HG03064 (cell line): Measurements from ENCODE around the gene GNS.
"Not testable (repeated sequence)": the region's sequence is repeated elsewhere in the genome, so short reads cannot be mapped to it uniquely, and the experiment has no call there.

ENCODE experiments used
- ATAC-seq: cut with Tn5 transposase; IDR thresholded peaks from one replicate; pipeline ENCODE4 v1.9.1; 2021; ENCODE audit warnings: low read depth; ENCODE audit not compliant: unreplicated experiment

GNS gene

DNA sequence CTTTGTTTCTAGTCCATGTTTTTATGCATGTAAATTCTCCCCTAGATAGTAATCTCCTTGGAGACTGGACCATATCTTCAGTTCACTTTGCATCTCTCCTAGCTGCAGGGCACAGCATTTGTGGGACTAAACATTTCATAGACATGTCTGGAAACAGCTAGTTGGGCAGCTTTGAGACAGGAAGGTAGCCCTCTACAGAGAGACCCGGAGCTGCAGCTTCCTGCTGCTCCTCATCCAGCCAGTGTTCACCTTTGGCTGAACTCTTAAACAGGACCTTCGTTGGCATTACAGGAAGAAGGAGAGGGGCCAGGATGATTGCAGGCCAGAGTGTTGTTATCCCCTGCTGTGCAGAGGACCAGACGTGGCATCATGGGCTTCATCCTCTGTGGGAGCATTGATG is 52.9 kb downstream of the GNS start:
- no peak for ATAC-seq

DNA sequence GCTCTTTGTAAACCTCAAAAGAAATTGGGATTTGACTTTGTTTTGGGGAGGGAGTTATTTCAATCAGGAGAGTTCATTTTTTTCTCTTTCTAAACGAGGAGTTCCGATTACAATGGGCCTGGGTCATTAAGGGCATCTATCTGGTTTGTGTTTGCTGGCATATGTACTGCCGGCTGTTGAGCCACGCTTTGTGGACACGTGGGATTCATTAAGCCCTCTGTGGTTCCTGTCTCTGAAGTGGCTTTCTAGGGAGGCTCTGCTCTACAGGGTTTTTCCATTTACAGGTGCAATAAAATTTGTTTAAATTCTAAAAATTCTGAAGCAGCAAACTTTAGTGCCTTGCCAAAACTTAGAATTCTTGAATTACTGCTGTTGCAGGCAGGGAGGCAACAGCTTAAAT is 57.9 kb downstream of the GNS start:
- ATAC-seq: no peak

DNA sequence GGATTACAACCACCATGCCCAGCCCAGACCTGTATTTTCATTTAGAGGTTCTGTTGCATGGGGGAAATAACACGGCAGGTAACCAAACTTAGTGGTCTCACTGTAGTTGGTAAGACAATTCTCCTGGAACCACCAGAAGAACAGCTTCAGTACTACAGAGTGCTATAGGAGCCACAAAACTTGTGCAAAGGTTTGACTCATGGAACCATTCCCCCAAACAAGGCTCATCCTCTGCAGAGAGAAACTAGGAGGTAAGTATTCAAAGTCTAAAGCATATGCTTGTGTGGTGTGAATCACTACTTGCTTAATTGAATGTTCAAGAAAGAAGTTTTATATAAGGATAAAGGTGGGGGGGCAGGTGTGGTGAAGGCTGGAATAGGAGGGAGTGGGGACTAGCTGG is 58.7 kb downstream of the GNS start:
- no peak for ATAC-seq

DNA sequence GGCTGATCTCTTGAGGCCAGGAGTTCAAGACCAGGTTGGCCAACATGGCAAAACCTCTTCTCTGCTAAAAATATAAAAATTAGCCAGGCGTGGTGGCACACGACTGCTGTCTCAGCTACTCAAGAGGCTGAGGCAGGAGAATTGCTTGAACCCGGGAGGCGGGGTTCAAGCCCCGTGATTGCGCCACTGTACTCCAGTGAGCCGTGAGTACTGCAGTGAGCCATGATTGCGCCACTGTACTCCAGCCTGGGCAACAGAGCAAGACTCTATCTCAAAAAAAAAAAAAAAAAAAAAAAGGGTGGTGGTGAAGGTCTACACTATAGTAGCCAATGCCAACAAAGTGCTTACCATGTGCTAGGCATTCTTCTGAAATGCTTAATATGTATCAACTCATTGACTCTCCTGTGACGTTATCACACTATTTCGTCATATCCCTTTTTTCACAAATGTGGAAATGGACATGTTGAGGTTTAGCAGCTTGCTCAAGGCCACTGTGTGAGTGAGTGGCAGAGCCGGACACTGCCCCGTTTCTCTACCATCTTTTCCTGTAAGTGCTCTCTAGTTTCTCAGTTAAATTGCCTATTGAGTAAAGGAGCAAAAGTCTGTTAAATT is 59.6 kb downstream of the GNS start:
- ATAC-seq: no peak

DNA sequence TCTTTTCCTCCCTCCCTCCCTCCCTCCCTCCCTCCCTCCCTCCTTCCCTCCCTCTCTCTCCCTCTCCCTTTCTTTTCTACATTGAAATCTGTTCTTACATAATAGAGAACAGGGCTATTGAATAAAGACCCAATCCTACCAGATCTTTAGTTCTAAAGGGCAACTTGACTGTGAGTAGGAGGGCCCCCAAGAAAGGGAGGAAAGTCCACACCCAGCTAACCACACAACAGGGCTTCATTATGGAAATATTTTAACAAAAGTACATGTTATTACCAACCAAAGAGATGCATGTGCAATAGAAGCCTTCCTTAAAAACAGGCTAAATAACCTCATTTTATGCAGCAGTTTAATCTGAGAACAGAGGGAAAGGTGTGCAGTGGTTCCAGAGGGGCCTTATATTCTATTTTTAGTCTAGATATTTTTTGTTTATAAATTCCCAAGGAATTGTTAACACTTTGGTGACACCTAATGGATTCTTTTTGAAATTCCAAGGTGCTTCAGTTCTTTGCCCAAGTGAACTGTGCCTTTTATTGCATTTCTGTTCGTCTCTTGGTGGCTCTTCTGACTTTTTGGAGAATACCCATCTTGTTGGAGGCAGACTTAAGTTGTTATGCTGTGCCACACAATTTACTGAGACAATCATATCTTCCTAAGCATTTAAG is 63.0 kb downstream of the GNS start:
- no peak for ATAC-seq

DNA sequence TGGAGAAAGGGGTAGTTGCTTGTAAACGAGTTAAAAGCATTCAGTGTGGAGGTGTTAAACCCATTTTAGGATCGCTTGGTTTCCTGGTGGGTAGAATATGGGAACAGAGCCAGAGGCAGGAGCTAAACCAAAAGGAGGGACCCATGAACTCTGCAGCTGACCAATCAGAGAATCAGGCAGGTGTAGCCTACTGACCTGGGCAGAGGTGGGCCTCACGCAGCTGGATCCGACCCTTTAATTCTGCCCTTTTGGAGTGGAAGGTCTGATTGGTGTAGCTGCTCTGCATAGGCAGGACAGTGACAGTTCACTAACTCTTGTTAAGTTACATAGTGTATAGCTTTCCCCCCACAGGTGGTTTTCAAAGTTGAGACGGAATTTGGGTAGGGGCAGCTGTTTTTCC is 63.7 kb downstream of the GNS start:
- ATAC-seq: no peak

DNA sequence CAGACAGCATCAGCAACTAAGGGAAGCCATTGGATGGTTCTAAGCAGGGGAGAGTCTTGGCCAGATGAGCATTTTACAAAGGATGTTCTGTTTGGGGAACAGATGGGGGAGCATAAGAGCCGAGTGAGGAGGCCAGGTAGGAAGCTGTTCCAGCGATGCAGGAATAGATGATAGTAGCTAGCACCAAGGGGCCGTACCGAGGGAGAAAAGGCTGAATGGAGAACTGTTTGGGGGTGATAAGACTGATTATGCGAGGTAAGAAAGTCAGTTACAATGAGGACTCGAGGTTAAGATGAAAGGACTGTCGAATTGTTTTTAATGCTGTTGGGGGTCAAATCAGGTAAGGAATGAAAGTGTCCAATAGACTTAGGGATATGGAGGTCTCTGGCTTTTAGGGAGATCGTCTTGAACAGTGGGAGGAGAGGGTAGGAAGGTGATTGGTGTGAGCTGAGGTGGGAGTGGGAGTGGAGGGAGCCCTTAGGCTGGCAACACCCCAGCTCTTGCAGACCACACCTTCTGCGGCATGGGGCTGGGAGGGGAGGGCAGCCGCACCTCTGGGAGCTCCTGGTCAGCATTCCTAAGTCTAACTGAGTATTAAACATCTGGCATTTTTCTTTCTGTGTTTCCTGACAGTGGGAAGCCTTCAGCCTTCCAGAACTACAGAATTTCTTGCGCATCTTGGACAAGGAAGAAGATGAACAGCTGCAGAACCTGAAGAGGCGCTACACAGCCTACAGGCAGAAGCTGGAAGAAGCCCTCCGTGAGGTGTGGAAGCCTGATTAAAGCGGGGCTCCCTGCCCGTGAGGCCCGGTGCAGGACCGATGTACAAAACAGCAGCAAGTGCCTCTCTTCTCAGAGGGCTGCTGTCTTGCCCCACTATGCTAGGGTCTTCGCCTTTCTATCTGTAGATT is 64.8 kb downstream of the GNS start:
- ATAC-seq: no peak

DNA sequence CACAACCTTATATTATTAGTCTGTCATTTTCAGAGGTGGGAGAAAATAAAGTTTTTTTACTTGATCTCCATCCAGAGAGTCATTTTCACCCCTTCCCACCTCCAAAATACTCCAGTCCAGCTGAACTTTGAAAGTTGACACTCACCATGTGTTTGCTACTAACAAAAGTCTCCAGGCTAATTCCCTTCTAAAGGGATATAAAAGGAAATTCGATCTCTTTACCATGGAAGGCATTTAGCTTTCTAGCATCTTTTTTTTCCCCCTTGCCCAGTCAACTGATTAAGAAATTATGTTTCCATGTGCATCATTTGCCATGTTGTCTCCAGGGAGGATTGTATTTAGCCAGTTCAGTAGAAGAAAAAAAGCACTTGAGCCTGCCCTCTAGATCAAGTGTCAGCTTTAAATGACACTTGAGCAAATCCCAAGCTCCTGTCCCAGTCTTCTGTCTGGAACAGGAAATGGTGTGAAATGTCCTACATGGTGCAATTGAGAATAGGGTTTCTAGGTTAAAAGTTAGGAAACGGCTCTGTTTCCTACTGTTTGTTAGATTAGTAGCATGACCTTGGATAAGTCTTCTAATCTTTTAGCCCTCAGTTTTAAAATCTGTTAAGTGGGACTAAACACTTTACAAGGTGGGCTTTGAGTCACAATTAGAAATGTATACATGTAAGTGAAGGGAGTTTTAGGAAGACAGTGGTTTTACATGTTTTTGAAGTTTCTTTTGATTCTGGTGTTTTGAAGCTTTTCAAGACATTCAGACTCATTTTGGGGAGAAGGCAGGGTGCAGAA is 67.2 kb downstream of the GNS start:
- ATAC-seq: no peak

DNA sequence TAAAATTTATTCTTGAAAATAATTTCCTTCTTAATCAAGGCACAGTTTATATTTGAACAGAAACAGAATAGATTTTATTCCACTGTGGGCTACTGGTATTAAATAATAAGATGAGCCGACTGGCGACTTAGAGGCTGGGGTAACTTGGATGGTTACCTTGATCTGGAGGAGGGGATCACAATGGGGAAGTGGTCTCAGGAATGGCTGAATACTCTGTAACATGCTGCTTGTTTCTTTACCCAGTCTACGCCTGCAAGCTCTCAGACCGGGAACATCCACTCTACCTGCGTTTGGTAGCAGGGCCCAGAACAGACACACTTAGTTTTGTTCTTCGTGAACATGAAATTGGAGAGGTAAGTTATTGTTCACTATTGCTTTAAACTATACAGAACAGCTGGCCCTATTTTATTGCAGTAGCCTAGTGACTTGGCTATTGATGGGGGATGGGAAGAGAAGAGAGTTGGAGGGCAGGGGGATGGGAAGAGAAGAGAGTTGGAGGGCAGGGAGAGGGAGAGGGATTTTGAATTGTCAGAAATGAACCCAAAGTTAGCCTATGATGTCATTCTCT is 67.9 kb downstream of the GNS start:
- no peak for ATAC-seq

DNA sequence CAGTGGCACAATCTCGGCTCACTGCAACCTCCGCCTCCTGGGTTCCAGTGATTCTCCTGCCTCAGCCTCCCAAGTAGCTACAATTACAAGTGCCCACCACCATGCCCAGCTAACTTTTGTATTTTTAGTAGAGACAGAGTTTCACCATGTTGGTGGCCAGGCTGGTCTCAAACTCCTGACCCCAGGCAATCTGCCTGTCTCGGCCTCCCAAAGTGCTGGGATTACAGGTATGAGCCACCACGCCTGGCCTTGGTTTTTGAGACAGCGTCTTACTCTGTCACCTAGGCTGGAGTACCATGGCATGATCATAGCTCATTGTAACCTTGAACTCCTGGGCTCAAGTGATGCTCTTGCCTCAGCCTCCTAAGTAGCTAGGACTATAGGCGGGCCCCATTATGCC is 69.0 kb downstream of the GNS start:
- not testable (repeated sequence) for ATAC-seq

DNA sequence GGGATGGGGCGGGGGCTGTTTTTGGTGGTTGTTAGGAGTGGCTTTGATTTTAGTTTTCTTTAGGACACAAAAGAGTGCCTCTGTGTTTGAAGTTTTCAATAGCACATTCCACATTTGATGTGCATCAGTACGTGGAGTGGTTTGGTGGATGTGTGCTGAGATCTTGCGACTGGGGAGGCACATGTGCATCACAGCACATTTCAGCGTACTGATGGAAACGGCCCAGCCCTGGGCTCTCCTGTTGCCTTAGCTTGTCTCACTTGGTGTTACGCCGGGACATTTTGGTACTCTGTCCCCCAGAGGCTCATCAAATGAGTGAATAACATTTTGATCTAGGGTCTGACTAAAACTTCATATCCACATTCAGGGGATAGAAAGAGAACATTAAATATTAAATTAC is 70.5 kb downstream of the GNS start:
- ATAC-seq: no peak

DNA sequence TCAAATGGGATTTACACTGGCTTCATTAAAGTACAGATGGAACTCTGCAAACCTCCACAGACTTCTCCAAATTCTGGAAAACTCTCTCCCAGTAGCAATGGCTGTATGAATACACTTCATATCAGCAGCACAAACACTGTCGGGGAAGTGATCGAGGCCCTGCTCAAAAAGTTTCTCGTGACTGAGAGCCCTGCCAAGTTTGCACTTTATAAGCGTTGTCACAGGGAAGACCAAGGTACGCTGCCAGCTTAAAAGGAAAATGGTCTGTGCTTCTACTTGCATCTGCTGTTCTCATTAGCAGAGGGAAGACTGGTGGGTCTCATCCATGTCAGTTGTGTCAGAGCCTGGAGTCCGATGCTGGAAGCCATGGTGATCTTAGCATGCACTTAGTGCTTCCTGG is 71.0 kb downstream of the GNS start:
- ATAC-seq: no peak

DNA sequence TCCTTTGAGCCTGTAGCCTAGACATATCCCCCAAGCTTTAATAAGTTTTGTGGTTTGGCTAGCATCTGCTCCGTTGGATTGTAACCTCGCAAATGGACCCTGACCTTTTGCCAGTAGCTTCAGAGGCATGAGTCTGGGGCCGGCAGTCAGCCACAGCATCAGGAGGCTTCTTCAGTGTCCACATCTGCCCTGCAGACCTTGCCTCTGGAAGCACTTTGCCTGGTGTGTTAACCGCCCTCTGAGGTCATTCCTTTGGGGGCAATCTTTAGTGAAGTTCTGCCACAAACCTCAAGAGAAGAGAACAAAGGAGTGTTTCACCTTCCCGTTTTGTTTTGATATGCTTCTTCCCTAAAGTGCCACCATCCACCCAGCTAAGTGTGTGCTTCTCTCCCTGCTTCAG is 71.4 kb downstream of the GNS start:
- ATAC-seq: no peak

DNA sequence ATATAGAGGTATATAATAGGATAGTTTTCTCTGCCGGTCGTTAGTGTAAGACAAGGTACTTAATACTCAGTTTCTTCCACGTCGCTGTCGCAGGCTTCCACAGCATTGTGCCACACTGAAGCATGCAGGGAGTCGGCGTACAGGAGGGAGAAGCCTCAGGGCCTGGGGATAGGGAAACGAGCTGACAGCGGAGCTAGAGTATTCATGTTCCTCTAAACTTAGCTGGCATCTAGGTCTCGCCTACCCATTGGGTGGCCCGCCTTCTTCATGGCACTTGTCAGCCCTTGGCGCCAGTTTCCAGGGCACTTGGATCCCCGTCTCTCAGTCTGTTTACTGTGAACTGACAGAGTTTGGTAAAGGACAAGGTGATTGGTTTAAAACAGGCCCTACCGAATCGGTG is 73.6 kb downstream of the GNS start:
- ATAC-seq: no peak

DNA sequence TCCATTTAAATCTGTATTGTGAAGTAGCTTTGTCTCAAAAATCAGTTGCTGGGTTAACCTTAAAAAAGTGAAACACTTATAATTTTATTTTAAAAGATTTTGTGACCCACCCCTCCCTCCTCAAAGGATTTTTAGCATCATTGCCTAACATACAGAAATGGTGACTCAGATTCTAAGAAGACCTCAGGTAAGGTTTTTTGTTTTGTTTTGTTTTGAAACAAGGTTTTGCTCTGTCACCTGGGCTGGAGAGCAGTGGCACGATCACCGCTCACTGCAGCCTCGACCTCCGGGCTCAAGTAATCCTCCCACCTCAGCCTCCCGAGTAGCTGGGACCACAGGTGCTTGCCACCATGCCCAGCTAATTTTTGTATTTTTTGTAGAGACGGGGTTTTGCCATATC is 74.2 kb downstream of the GNS start:
- no peak for ATAC-seq

DNA sequence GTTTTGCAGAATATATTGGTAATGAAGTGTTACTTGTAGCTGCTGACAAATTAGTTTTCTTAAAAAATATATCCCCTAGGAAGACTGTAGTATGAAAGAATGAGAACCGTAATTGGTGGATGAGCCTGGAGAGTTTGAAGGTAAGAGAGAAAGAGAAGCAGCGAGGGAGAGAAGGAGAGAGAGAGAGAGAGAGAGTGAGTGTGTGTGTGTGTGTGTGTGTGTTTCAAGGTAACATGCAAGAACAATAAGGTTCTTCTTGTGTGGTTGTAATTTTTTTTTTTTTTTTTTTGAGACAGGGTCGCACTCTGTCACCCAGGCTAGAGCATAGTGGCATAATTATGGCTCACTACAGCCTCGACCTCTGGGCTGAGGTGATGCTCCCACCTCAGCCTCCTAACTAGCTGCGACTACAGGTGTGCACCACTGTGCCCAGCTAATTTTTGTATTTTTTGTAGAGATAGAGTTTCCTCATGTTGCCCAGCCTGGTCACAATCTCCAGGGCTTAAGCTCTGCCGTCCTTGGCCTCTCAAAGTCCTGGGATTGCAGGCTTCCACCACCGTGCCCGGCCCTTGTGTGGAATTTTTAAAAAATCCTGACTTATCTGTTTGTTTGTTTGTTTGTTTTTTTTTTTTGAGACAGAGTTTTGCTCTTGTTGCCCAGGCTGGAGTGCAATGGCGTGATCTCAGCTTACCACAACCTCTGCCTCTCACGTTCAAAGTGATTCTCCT is 75.2 kb downstream of the GNS start:
- ATAC-seq: no peak

DNA sequence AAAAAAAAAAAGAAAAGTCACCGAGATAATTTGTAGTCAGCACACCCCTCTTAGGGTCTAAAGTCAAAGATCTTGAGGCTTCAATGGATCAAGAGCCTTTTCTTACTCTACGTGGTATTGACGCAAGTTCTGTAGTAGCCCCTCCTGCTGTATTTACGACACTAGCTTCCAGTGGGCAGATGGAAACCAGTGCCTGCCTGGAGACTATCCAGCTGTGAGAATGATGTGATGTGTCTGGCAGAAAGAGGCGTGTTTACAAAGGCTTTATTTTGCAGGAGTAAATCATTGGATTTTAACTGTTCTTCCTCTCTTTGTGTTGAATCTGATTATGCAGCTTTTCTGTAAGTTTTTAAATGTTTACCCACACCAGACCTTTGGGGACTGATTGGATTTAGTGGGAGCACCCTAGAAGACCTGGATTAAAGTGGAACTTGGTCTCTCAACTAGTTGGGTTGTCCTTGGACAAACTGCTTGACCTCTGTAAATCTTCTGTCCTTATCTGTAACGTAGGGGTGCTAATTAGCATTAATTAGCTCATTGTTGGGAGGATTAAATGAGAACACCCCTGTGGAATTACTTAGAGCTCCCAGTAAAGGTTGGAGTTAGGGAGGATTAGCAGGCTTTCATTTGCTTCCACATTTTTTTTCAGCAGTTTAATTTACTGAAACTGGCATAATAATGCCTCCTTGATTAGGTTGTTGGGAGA is 76.5 kb downstream of the GNS start:
- ATAC-seq: no peak

DNA sequence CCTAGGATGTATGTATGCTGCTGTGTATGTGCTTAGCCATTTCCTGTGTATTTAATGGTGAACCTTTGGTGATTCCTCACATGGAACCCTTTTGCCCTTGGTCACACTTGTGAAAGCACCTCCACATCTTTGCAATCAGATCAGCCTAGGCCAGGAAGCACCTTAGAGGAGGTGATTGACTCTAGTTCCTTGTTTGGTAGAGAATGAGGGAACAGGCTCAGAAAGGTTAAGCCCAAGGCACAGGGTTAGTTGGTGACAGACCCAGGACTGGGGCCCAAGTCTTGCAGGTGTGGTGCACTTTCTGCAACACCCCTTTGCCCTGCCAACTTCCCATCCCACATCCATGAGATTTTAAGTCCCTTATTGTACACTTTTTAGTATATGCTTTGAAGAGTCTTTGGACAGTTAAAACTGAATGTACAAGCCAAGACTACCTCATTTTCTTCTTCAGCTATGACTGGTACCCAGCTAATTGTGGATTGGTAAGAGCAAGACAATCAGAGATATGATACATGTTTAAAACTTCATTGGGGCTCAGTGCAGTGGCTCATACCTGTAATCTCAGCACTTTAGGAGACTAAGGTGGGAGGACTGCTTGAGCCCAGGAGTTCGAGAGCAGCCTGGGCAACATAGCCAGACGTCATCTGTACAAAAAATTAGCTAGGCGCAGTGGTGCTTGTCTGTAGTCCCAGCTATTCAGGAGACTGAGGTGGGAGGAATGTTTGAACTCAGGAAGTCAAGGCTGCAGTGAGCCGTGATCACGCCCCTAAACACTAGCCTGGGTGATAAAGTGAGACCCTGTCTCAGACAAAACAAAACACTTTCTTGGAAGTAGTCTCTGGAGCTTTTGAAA is 77.8 kb downstream of the GNS start:
- ATAC-seq: no peak
